Endothelial cell of umbilical vein (primary cell): ENCODE measurements around the gene OSTC. TPM values are rescaled to one million over a fixed set of nuclear protein-coding genes. Genes with fewer than 3 reads are reported as not detected.

ENCODE experiments used
- BruUV-seq: library from RNA; stranded (reverse); fragments of 400-500 nt; replicated peaks from 2 replicates; lab custom pipeline; 2021; lab: Mats Ljungman, UMichigan
- CTCF ChIA-PET: fragments of 300-600, 350-600 bp; sonication (Branson Sonifier 250); formaldehyde crosslinking; loops from one replicate; lab custom pipeline; 2021; ENCODE audit warnings: antibody characterized with exemption, inconsistent platforms; lab: Charles Lee
- POLR2A ChIA-PET: fragments of 300-600, 350-600 bp; sonication (Branson Sonifier 250); formaldehyde crosslinking; loops from one replicate; lab custom pipeline; 2021; ENCODE audit warnings: antibody characterized with exemption, inconsistent platforms; lab: Charles Lee
- DNase-seq: peaks from one replicate; pipeline ENCODE4 v3.0.0-alpha.2; 2011; ENCODE audit warnings: low read depth, low spot score
- FAIRE-seq: peaks from 2 replicates; lab custom pipeline; 2011; peaks lifted over from hg19 to GRCh38; lab: Jason Lieb, UNC
- H2AFZ ChIP-seq: 2 replicates; pipeline ENCODE4 v1.6.0; 2012; ENCODE audit warnings: low read depth, low read length, control low read depth, inconsistent platforms
- H3K27ac ChIP-seq: 2 replicates; pipeline ENCODE4 v1.5.1; 2011; ENCODE audit warnings: low read depth, mild to moderate bottlenecking, control low read depth, low read length, moderate library complexity; ENCODE audit not compliant: insufficient read depth
- H3K27me3 ChIP-seq, 2 experiments: 2 replicates each; pipeline versions ENCODE4 v1.6.0 to v1.6.1; 2011; ENCODE audit warnings: low read length in 2 of 2, mixed read lengths in 1 of 2; ENCODE audit not compliant: control insufficient read depth in 2 of 2, insufficient read depth in 2 of 2
- H3K36me3 ChIP-seq, 2 experiments: 2 replicates in 1 of 2; 3 replicates in 1 of 2; pipeline ENCODE4 v1.5.1; 2011; ENCODE audit warnings: low read length in 2 of 2, mild to moderate bottlenecking in 1 of 2, moderate library complexity in 1 of 2; ENCODE audit not compliant: control insufficient read depth in 2 of 2, insufficient read depth in 2 of 2; ENCODE audit errors: extremely low read depth in 1 of 2
- H3K4me1 ChIP-seq: 3 replicates; pipeline ENCODE4 v1.5.1; 2011; ENCODE audit warnings: mild to moderate bottlenecking, low read length; ENCODE audit not compliant: control insufficient read depth, insufficient read depth; ENCODE audit errors: extremely low read depth
- H3K4me2 ChIP-seq: 2 replicates; pipeline ENCODE4 v1.6.1; 2011; ENCODE audit warnings: low read length, control low read depth, mixed read lengths; ENCODE audit not compliant: insufficient read depth
- H3K4me3 ChIP-seq, 3 experiments: fragments of 200-600 bp in 1 of 3; sonication (generic), shearing (Covaris generic) in 1 of 3; replicated peaks in 1 of 3; 2 replicates each; pipeline ENCODE4 v1.5.1; 2011 to 2016; ENCODE audit warnings: control low read depth in 3 of 3, low read length in 3 of 3, mild to moderate bottlenecking in 2 of 3, inconsistent platforms in 1 of 3, low read depth in 1 of 3, moderate library complexity in 1 of 3; ENCODE audit not compliant: insufficient read depth in 1 of 3
- H3K79me2 ChIP-seq: 2 replicates; pipeline ENCODE4 v1.6.0; 2012; ENCODE audit warnings: low read length, inconsistent platforms; ENCODE audit not compliant: control insufficient read depth, insufficient read depth
- H3K9ac ChIP-seq: replicated peaks from 2 replicates; pipeline ENCODE3; 2011; ENCODE audit warnings: low read length, control low read depth; ENCODE audit not compliant: insufficient read depth; ENCODE audit errors: extremely low read depth
- H3K9me1 ChIP-seq: replicated peaks from 3 replicates; pipeline ENCODE4 v1.6.0; 2011; ENCODE audit warnings: mild to moderate bottlenecking, low read length; ENCODE audit not compliant: control insufficient read depth, insufficient read depth; ENCODE audit errors: extremely low read depth
- H3K9me3 ChIP-seq: replicated peaks from 2 replicates; pipeline ENCODE4 v1.5.1; 2012; ENCODE audit warnings: low read length, inconsistent platforms; ENCODE audit not compliant: control insufficient read depth, insufficient read depth
- H4K20me1 ChIP-seq: replicated peaks from 2 replicates; pipeline ENCODE3; 2011; ENCODE audit warnings: mild to moderate bottlenecking, low read length; ENCODE audit not compliant: control insufficient read depth, insufficient read depth; ENCODE audit errors: extremely low read depth
- CTCF ChIP-seq, 2 donors: IDR thresholded peaks; 1 replicate in 1 of 2; 2 replicates in 1 of 2; pipeline ENCODE4 v1.5.1; 2011; ENCODE audit warnings: low read length in 2 of 2, mild to moderate bottlenecking in 2 of 2, moderate library complexity in 2 of 2, control low read depth in 1 of 2, inconsistent platforms in 1 of 2, low read depth in 1 of 2; ENCODE audit not compliant: insufficient read depth in 1 of 2; ENCODE audit errors: extremely low read depth in 1 of 2
- EZH2 ChIP-seq: IDR thresholded peaks from 2 replicates; pipeline ENCODE4 v1.6.1; 2012; ENCODE audit warnings: borderline replicate concordance, low read depth, mild to moderate bottlenecking, moderate library complexity, low read length, inconsistent platforms; ENCODE audit not compliant: severe bottlenecking
- FOS ChIP-seq: IDR thresholded peaks from 2 replicates; pipeline ENCODE4 v1.6.1; 2011; ENCODE audit warnings: mild to moderate bottlenecking, low read length, moderate library complexity, borderline replicate concordance; ENCODE audit not compliant: insufficient read depth
- GATA2 ChIP-seq: IDR thresholded peaks from 2 replicates; pipeline ENCODE4 v1.7.0; 2011; ENCODE audit warnings: low read depth, mild to moderate bottlenecking, moderate library complexity, mixed read lengths, low read length; ENCODE audit not compliant: insufficient read length, insufficient read depth
- JUN ChIP-seq: IDR thresholded peaks from 2 replicates; pipeline ENCODE4 v1.6.1; 2011; ENCODE audit warnings: borderline replicate concordance, low read depth; ENCODE audit not compliant: insufficient read length, insufficient read depth
- MAX ChIP-seq: IDR thresholded peaks from 2 replicates; pipeline ENCODE4 v1.6.1; 2011; ENCODE audit not compliant: insufficient read depth, insufficient read length
- MYC ChIP-seq: IDR thresholded peaks from one replicate; pipeline ENCODE4 v1.6.1; 2011; ENCODE audit warnings: mild to moderate bottlenecking, low read depth, low read length
- POLR2A ChIP-seq: IDR thresholded peaks from 2 replicates; pipeline ENCODE4 v1.6.1; 2012; ENCODE audit warnings: low read depth, mild to moderate bottlenecking, control low read depth, low read length
- POLR2AphosphoS5 ChIP-seq: IDR thresholded peaks from 2 replicates; pipeline ENCODE4 v1.6.1; 2012; ENCODE audit warnings: low read depth, mild to moderate bottlenecking, control low read depth, low read length, moderate library complexity; ENCODE audit not compliant: insufficient read depth
- dilution Hi-C: fragments of 300-500 bp; cut with MboI; formaldehyde crosslinking; loops from one replicate; pipeline ENCODE4 v1.15.0; 2019; ENCODE audit warnings: low sequenced_read_pairs; ENCODE audit not compliant: extremely low pct_ligation_motif_present
- intact Hi-C: fragments of 100-400 bp; cut with micrococcal nuclease; formaldehyde crosslinking; loops from one replicate; pipeline ENCODE4 v1.10.0; 2022
- polyA plus RNA-seq, 4 experiments: library from polyadenylated mRNA; depleted of rRNA in 3 of 4; stranded (reverse) in 3 of 4; unstranded in 1 of 4; fragments of >200 nt; gene quantifications; 2 replicates each; pipeline versions ENCODE4 v1.2.1 to v1.2.3, GENCODE V29; 2011 to 2012; ENCODE audit warnings: missing spikeins in 1 of 4
- total RNA-seq: library from RNA; stranded (reverse); gene quantifications from 2 replicates; pipeline ENCODE4 v1.2.3, GENCODE V29; 2021

Gene OSTC
- total and polyA plus RNA-seq, 2 donors (not counting 3 experiments of a cell fraction or from before 2014, with no cell fraction given) = 196 to 310 TPM

- no peaks in the 10 kb centered on the region for H3K9me3 ChIP-seq
- ChIA-PET CTCF (no interaction called here), POLR2A (no interaction called here)
- no peak for FAIRE-seq
- peaks cover 4 to 10% of the 10 kb centered on the region in 2 experiments for H3K36me3 ChIP-seq
- H3K79me2 ChIP-seq = no peaks in the 10 kb centered on the region
- intact Hi-C loops = no loop called here
- no peaks in the 10 kb centered on the region for H3K27me3 ChIP-seq
- H3K4me2 ChIP-seq = no peak overlapping the region
- no peak overlapping the region for H2AFZ ChIP-seq
- dilution Hi-C loops = no loop called here
- H3K9me1 ChIP-seq = no peaks in the 10 kb centered on the region
- no peak overlapping the region for H3K27ac ChIP-seq
- no peak for DNase-seq
- TF ChIP-seq MYC (no peak), JUN (no peak), MAX (no peak), CTCF (IDR thresholded peaks at IDR 0.05; ENCODE audit: extremely low read depth in 1 of 2, insufficient read depth in 1 of 2, low read depth in 1 of 2, low read length in 2 of 2) (no peak), POLR2A (no peak), FOS (no peak), GATA2 (no peak), POLR2AphosphoS5 (no peak), EZH2 (no peak)
- BruUV-seq = no TSS peak
- H3K4me3 ChIP-seq = no peak overlapping the region
- no peaks in the 10 kb centered on the region for H4K20me1 ChIP-seq
- no peaks in the 10 kb centered on the region for H3K4me1 ChIP-seq
- H3K9ac ChIP-seq = no peak overlapping the region
These were observed 14.2 kb upstream of the OSTC start for GRCh38 chr4:108636246-108636645.
